Esophagus muscularis mucosa (tissue), 3 donors: ENCODE results near the gene PCP4L1.

ENCODE experiments used
- POLR2A ChIP-seq: fragments of 450-650 bp; IDR thresholded peaks from one replicate; pipeline ENCODE4 v1.6.1; 2017; ENCODE audit warnings: antibody characterized with exemption, moderate library complexity, mild to moderate bottlenecking, low read depth
- TF ChIP-seq, protein P1 (sequence below), 3 experiments: fragments of 200-600 bp in 2 of 3; fragments of 450-650 bp in 1 of 3; sonication (generic) in 2 of 3; IDR thresholded peaks; one replicate each; pipeline ENCODE4 v1.5.1; 2017 to 2019; ENCODE audit warnings: antibody characterized with exemption in 3 of 3, mild to moderate bottlenecking in 2 of 3, moderate library complexity in 1 of 3

DNA sequence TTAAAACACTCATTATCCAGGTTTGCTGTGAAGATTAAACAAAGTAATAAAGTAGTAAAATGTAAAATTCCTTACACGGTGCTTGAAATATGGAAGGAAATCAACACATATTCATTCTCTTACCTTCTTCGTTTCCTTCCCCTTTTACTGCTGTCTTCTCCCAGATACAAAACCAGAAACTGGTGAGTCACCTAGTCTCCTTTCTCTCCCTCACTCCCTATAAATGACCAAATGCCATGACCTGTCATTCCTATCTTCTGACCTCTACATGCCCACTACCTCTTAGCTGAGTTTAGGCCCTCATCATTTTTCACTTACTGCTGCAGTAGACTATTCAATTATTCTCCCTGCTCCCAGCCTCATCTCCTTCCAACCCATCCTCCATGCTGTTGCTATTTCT is 16.2 kb upstream of the PCP4L1 start:
- TF ChIP-seq, protein P1, sequence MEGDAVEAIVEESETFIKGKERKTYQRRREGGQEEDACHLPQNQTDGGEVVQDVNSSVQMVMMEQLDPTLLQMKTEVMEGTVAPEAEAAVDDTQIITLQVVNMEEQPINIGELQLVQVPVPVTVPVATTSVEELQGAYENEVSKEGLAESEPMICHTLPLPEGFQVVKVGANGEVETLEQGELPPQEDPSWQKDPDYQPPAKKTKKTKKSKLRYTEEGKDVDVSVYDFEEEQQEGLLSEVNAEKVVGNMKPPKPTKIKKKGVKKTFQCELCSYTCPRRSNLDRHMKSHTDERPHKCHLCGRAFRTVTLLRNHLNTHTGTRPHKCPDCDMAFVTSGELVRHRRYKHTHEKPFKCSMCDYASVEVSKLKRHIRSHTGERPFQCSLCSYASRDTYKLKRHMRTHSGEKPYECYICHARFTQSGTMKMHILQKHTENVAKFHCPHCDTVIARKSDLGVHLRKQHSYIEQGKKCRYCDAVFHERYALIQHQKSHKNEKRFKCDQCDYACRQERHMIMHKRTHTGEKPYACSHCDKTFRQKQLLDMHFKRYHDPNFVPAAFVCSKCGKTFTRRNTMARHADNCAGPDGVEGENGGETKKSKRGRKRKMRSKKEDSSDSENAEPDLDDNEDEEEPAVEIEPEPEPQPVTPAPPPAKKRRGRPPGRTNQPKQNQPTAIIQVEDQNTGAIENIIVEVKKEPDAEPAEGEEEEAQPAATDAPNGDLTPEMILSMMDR (IDR thresholded peaks at IDR 0.05), result no peak
- no peak for TF ChIP-seq POLR2A
